NT2/D1 (cell line): Measurements from ENCODE around the gene JAKMIP2.

Experiments used
- SUZ12 ChIP-seq: IDR thresholded peaks from 2 replicates; pipeline ENCODE4 v1.6.1; 2011; ENCODE audit not compliant: insufficient read length, insufficient read depth; ENCODE audit errors: extremely low read depth
- YY1 ChIP-seq: IDR thresholded peaks from 2 replicates; pipeline ENCODE4 v1.6.1; 2011; ENCODE audit not compliant: insufficient read length, insufficient read depth
- ZNF274 ChIP-seq: IDR thresholded peaks from 2 replicates; pipeline ENCODE4 v1.6.1; 2011; ENCODE audit warnings: mild to moderate bottlenecking, low read depth, low read length

GRCh38 chr5:147561435-147561834, 221.1 kb downstream of the JAKMIP2 start:
- TF ChIP-seq ZNF274 (no peak), SUZ12 (no peak), YY1 (no peak)
